Lung (tissue), 12 donors: ENCODE results near the gene SIAH1. TPM values are rescaled to one million over a fixed set of nuclear protein-coding genes. Genes with fewer than 3 reads are reported as not detected.
A peak's percentile ranks its signal among the peaks of the same experiment; 100 is the strongest.

Experiments used
- ATAC-seq: fragments of 200-7000 bp; cut with Tn5 transposase; one replicate; pipeline ENCODE4 v1.9.1; 2020; ENCODE audit warnings: moderate number of reproducible peaks; ENCODE audit not compliant: insufficient read depth, low FRiP score
- DNase-seq, 3 donors: peaks; one replicate each; pipeline ENCODE4 v3.0.0-alpha.2; 2013 to 2017
- H3K27ac ChIP-seq, 2 donors: one replicate each; pipeline ENCODE4 v1.5.1; 2013; ENCODE audit warnings: mild to moderate bottlenecking in 2 of 2, moderate library complexity in 2 of 2, control low read depth in 1 of 2, inconsistent platforms in 1 of 2, low read depth in 1 of 2, low read length in 1 of 2
- H3K27me3 ChIP-seq, 3 donors: one replicate each; pipeline ENCODE4 v1.5.1; 2013; ENCODE audit warnings: low read length in 2 of 3; ENCODE audit not compliant: control insufficient read depth in 3 of 3, insufficient read depth in 3 of 3
- H3K36me3 ChIP-seq, 4 donors: one replicate each; pipeline ENCODE4 v1.5.1; 2013; ENCODE audit warnings: low read length in 4 of 4, mild to moderate bottlenecking in 1 of 4, moderate library complexity in 1 of 4; ENCODE audit not compliant: control insufficient read depth in 4 of 4, insufficient read depth in 4 of 4
- H3K4me1 ChIP-seq, 5 donors: one replicate each; pipeline ENCODE4 v1.5.1; 2013; ENCODE audit warnings: low read length in 5 of 5, mild to moderate bottlenecking in 2 of 5, moderate library complexity in 1 of 5; ENCODE audit not compliant: control insufficient read depth in 5 of 5, insufficient read depth in 5 of 5
- H3K4me3 ChIP-seq: one replicate; pipeline ENCODE4 v1.5.1; 2013; ENCODE audit warnings: mild to moderate bottlenecking, control low read depth, moderate library complexity
- H3K9ac ChIP-seq, 2 donors: one replicate each; pipeline ENCODE4 v1.5.1; 2013; ENCODE audit warnings: low read length in 2 of 2, control low read depth in 1 of 2; ENCODE audit not compliant: insufficient read depth in 1 of 2
- H3K9me3 ChIP-seq, 4 donors: one replicate each; pipeline ENCODE4 v1.5.1; 2013; ENCODE audit warnings: low read length in 3 of 4, mild to moderate bottlenecking in 1 of 4, moderate library complexity in 1 of 4; ENCODE audit not compliant: control insufficient read depth in 4 of 4, insufficient read depth in 3 of 4
- CTCF ChIP-seq: IDR thresholded peaks from 2 replicates; pipeline ENCODE4 v1.5.1; 2012; ENCODE audit warnings: mild to moderate bottlenecking; ENCODE audit errors: control extremely low read depth, extremely low read depth
- WGBS, 2 donors: extraction: QIAGEN DNeasy Blood & Tissue Kit; methylation state at CpG; one replicate each; pipeline ENCODE4 v1.1.7; 2013; 5-methylcytosine and 5-hydroxymethylcytosine counted together
- polyA plus RNA-seq, 2 donors: library from polyadenylated mRNA; stranded (reverse); fragments of 200-250 nt; gene quantifications; one replicate each; pipeline ENCODE4 v1.2.1, GENCODE V29; 2013
- total RNA-seq, 2 donors: library from RNA; depleted of rRNA in 1 of 2; stranded (reverse); fragments of >200 nt in 1 of 2; gene quantifications; one replicate each; pipeline ENCODE4 v1.2.1, GENCODE V29; 2014 to 2021
- donor health status: control.
- donor health status: control.
- donor health status: Bipolar disorder and iron deficiency.
- donor health status: healthy.
- donor health status: DM: yes; HTN: yes; CAD: no.

The SIAH1 gene
- total and polyA plus RNA-seq, 4 donors: 15.6 to 53.2 (median 19.2) TPM

- no peak overlapping the region for H3K27ac ChIP-seq
- H3K9me3 ChIP-seq: no peaks in the 10 kb centered on the region
- peaks cover 7 to 49% (median 32%) of the 10 kb centered on the region in 5 donors for H3K4me1 ChIP-seq
- no peak overlapping the region for H3K4me3 ChIP-seq
- DNase-seq (no peak), ATAC-seq (no peak)
- TF ChIP-seq CTCF: no peak
- 53 to 59% methylated on average over 2 of the region's 2 CpGs for WGBS, 2 donors
- H3K9ac ChIP-seq: peak overlapping the region in 1 of 2 donors; percentile 17
- no peaks in the 10 kb centered on the region for H3K27me3 ChIP-seq
- H3K36me3 ChIP-seq: no peaks in the 10 kb centered on the region
Measured at GRCh38 chr16:48374255-48374654, 11.0 kb downstream of the SIAH1 start.

DNA sequence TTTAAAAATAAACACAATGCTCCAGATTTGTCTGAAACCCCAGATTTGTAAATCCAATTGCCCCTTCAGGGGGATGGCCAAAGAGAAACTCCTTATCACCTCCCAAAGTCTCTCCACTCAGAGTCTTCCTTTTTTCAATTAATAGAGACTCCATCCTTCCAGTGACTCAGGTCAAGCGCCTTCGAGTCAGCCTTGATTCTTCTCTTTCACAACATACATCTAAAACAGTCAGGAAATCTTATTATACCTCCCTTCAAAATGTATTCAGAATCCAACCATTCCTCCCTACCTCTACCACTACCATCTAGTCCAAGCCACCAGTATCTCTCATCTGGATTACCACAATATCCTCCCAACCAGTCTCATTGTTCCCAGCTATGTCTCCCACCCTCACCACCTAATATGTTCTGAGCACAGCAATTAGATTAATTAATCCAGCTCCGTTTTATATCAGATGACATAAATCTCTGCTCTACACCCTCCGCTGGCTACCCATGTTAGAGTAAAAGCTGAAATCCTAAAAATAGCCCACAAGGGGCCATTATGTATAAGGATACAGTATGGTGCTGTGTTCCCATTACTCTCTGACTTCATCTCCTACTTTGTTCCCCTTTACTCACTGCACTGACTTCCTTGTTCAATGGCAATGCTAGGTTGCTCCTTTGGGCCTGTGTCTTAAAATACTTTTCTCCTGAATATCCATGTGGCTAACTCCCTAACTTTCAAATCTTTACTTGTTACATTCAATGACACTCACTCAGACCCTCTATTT lies 11.8 kb downstream of the SIAH1 start:
- H3K27me3 ChIP-seq: no peaks in the 10 kb centered on the region
- TF ChIP-seq CTCF: no peak
- ATAC-seq (no peak), DNase-seq (no peak)
- H3K9ac ChIP-seq: no peak overlapping the region
- no peaks in the 10 kb centered on the region for H3K9me3 ChIP-seq
- 77 to 80% methylated on average over 4 of the region's 4 CpGs for WGBS, 2 donors
- H3K27ac ChIP-seq: no peak overlapping the region
- peaks cover 8 to 42% (median 26%) of the 10 kb centered on the region in 5 donors for H3K4me1 ChIP-seq
- no peak overlapping the region for H3K4me3 ChIP-seq
- no peaks in the 10 kb centered on the region for H3K36me3 ChIP-seq

DNA sequence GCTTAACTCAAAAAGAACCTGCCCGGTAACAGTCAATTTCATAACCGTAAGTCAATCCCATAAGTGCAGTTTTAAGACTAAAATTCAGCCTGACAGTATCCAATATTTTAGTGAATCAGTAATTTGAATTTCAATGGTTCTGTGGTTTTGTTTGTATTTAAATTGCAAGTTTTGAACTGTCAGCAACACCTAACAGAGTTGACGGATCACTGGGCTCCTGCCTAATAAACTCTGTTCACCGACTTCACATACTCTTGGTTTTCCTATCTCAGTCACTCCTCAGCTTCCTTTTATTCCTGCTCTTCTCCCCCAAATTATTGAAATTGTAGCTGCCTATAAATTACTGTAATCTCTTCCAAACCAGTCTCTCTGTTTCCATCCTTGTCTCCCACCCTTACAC lies 12.5 kb downstream of the SIAH1 start:
- no peak for TF ChIP-seq CTCF
- H3K9ac ChIP-seq: no peak overlapping the region
- H3K27me3 ChIP-seq: no peaks in the 10 kb centered on the region
- no peak for DNase-seq
- ATAC-seq: no peak
- no peak overlapping the region for H3K4me3 ChIP-seq
- 82 to 87% methylated on average over 4 of the region's 4 CpGs for WGBS, 2 donors
- H3K27ac ChIP-seq: no peak overlapping the region
- no peaks in the 10 kb centered on the region for H3K36me3 ChIP-seq
- H3K9me3 ChIP-seq: no peaks in the 10 kb centered on the region
- peaks cover 7 to 38% (median 26%) of the 10 kb centered on the region in 5 donors for H3K4me1 ChIP-seq
